HepG2 (cell line): Measurements from ENCODE around the gene SKI. TPM values are rescaled to one million over a fixed set of nuclear protein-coding genes. Genes with fewer than 3 reads are reported as not detected.
A peak's percentile ranks its signal among the peaks of the same experiment; 100 is the strongest.

Experiments used
- ATAC-seq: fragments of 200-7000 bp; cut with Tn5 transposase; 3 replicates; pipeline ENCODE4 v1.9.1; 2020; ENCODE audit warnings: mild to moderate bottlenecking, moderate library complexity
- BruUV-seq: library from RNA; stranded (reverse); fragments of 400-500 nt; replicated peaks from 2 replicates; lab custom pipeline; 2021; lab: Mats Ljungman, UMichigan
- CTCF ChIA-PET: fragments of 300-600 bp; formaldehyde crosslinking; extraction: SDS; loops from one replicate; lab custom pipeline; 2021; ENCODE audit warnings: low total read pairs, inconsistent platforms, low intra/inter-chr PET ratio; lab: Yijun Ruan, JAX
- POLR2A ChIA-PET: fragments of 350-600 bp; sonication (Branson Sonifier 250); formaldehyde crosslinking; loops from one replicate; lab custom pipeline; 2020; ENCODE audit warnings: antibody characterized with exemption, inconsistent platforms; lab: Yijun Ruan, JAX
- DNase-seq: peaks from one replicate; pipeline ENCODE4 v3.0.0-alpha.2; 2015; ENCODE audit warnings: low spot score
- FAIRE-seq: peaks from 3 replicates; lab custom pipeline; 2011; peaks lifted over from hg19 to GRCh38; lab: Jason Lieb, UNC
- H2AFZ ChIP-seq: one replicate; pipeline ENCODE4 v1.6.1; 2011; ENCODE audit warnings: low read length, inconsistent platforms
- H3K27ac ChIP-seq: fragments of 300-600 bp; 3 replicates; pipeline ENCODE4 v1.8.0; 2011; ENCODE audit warnings: mixed run types, mild to moderate bottlenecking, mixed read lengths, low read length, inconsistent platforms; ENCODE audit not compliant: insufficient read depth; ENCODE audit errors: extremely low read length
- H3K27me3 ChIP-seq, 2 experiments: fragments of 200-600 bp in 1 of 2; 2 replicates in 1 of 2; 3 replicates in 1 of 2; pipeline versions ENCODE4 v1.6.0 to v1.8.0; 2011; ENCODE audit warnings: low read length in 2 of 2, mild to moderate bottlenecking in 2 of 2, moderate library complexity in 2 of 2, inconsistent platforms in 1 of 2; ENCODE audit not compliant: insufficient read depth in 2 of 2, control insufficient read depth in 1 of 2
- H3K36me3 ChIP-seq, 2 experiments: fragments of 200-600 bp in 1 of 2; replicated peaks in 1 of 2; 2 replicates in 1 of 2; 3 replicates in 1 of 2; pipeline versions ENCODE4 v1.5.1 to v1.8.0; 2011; ENCODE audit warnings: low read length in 2 of 2, inconsistent platforms in 1 of 2; ENCODE audit not compliant: insufficient read depth in 2 of 2, control insufficient read depth in 1 of 2
- H3K4me1 ChIP-seq: 2 replicates; pipeline ENCODE4 v1.5.1; 2012; ENCODE audit warnings: low read length, inconsistent platforms; ENCODE audit not compliant: insufficient read depth
- H3K4me2 ChIP-seq: 2 replicates; pipeline ENCODE4 v1.6.0; 2011; ENCODE audit warnings: low read depth, low read length, inconsistent platforms
- H3K4me3 ChIP-seq, 3 experiments: fragments of 200-600 bp in 1 of 3; sonication (generic), shearing (Covaris generic) in 1 of 3; replicated peaks in 1 of 3; 2 replicates each; pipeline ENCODE4 v1.5.1; 2011 to 2016; ENCODE audit warnings: low read length in 3 of 3, inconsistent platforms in 2 of 3, low read depth in 2 of 3, mild to moderate bottlenecking in 2 of 3, control low read depth in 1 of 3, mixed read lengths in 1 of 3; ENCODE audit not compliant: insufficient read depth in 1 of 3
- H3K79me2 ChIP-seq: one replicate; pipeline ENCODE4 v1.6.1; 2011; ENCODE audit warnings: low read length, inconsistent platforms; ENCODE audit not compliant: insufficient read depth
- H3K9ac ChIP-seq: 2 replicates; pipeline ENCODE4 v1.6.0; 2011; ENCODE audit warnings: mild to moderate bottlenecking, low read depth, low read length, inconsistent platforms; ENCODE audit not compliant: insufficient read depth
- H3K9me3 ChIP-seq: 2 replicates; pipeline ENCODE4 v1.5.1; 2012; ENCODE audit warnings: mild to moderate bottlenecking, low read length
- H4K20me1 ChIP-seq: 2 replicates; pipeline ENCODE4 v1.6.0; 2011; ENCODE audit warnings: inconsistent platforms, mild to moderate bottlenecking, low read length, moderate library complexity; ENCODE audit not compliant: insufficient read depth
- AGO2 ChIP-seq: fragments of 200-400 bp; formaldehyde crosslinking; optimal IDR thresholded peaks from 2 replicates; pipeline ENCODE3; 2017; ENCODE audit warnings: mild to moderate bottlenecking, low read depth, low read length, moderate library complexity
- CC2D1A ChIP-seq: sonication (generic); formaldehyde crosslinking; IDR thresholded peaks from 2 replicates; pipeline ENCODE4 v1.8.1; 2023; ENCODE audit warnings: mild to moderate bottlenecking, missing genetic modification reagents
- CTCF ChIP-seq: sonication (generic); formaldehyde crosslinking; IDR thresholded peaks from 2 replicates; pipeline ENCODE4 v1.5.0; 2020; ENCODE audit warnings: mild to moderate bottlenecking, missing genetic modification reagents, moderate library complexity
- FOXA1 ChIP-seq, 2 experiments: fragments of 450-650 bp in 1 of 2; sonication (generic) in 1 of 2; formaldehyde crosslinking in 1 of 2; IDR thresholded peaks; 2 replicates each; pipeline versions ENCODE4 v1.4.0 to v1.6.1; 2016 to 2020; ENCODE audit warnings: missing genetic modification reagents in 1 of 2
- FOXK1 ChIP-seq: sonication (generic); formaldehyde crosslinking; IDR thresholded peaks from 2 replicates; pipeline ENCODE4 v1.4.0; 2020; ENCODE audit warnings: low read depth, missing genetic modification reagents, borderline replicate concordance
- IRX3 ChIP-seq: sonication (generic); formaldehyde crosslinking; IDR thresholded peaks from 2 replicates; pipeline ENCODE4 v1.8.1; 2023; ENCODE audit warnings: mild to moderate bottlenecking, low read depth, missing genetic modification reagents, borderline replicate concordance
- MBD4 ChIP-seq: IDR thresholded peaks from 2 replicates; pipeline ENCODE4 v1.6.1; 2012; ENCODE audit warnings: low read length, inconsistent platforms, borderline replicate concordance
- STAG1 ChIP-seq: sonication (generic); formaldehyde crosslinking; IDR thresholded peaks from 2 replicates; pipeline ENCODE4 v1.4.0; 2020; ENCODE audit warnings: missing genetic modification reagents
- THAP11 ChIP-seq: IDR thresholded peaks from 2 replicates; pipeline ENCODE4 v1.6.1; 2016; ENCODE audit warnings: missing biosample characterization, missing genetic modification reagents
- ZBTB8A ChIP-seq: sonication (generic); formaldehyde crosslinking; IDR thresholded peaks from 2 replicates; pipeline ENCODE4 v1.4.0; 2020; ENCODE audit warnings: mild to moderate bottlenecking, low read depth, missing genetic modification reagents, borderline replicate concordance
- ZFP41 ChIP-seq: sonication (generic); formaldehyde crosslinking; IDR thresholded peaks from 2 replicates; pipeline ENCODE4 v1.4.0; 2020; ENCODE audit warnings: mild to moderate bottlenecking, missing genetic modification reagents, borderline replicate concordance
- ZIK1 ChIP-seq: sonication (generic); formaldehyde crosslinking; IDR thresholded peaks from 2 replicates; pipeline ENCODE4 v1.5.0; 2020; ENCODE audit warnings: mild to moderate bottlenecking, low read depth, missing genetic modification reagents, borderline replicate concordance
- ZMAT3 ChIP-seq: sonication (generic); formaldehyde crosslinking; conservative IDR thresholded peaks from 2 replicates; pipeline ENCODE4 v1.7.0; 2021; ENCODE audit warnings: missing genetic modification reagents
- ZNF550 ChIP-seq: sonication (generic); formaldehyde crosslinking; IDR thresholded peaks from 2 replicates; pipeline ENCODE4 v1.4.0; 2020; ENCODE audit warnings: mild to moderate bottlenecking, missing genetic modification reagents, borderline replicate concordance
- ZNF792 ChIP-seq: IDR thresholded peaks from 2 replicates; pipeline ENCODE4 v1.6.1; 2016
- ZNF850 ChIP-seq: sonication (generic); formaldehyde crosslinking; conservative IDR thresholded peaks from 2 replicates; pipeline ENCODE4 v1.9.0; 2021; ENCODE audit warnings: mild to moderate bottlenecking, missing genetic modification reagents
- ZSCAN12 ChIP-seq: sonication (generic); formaldehyde crosslinking; IDR thresholded peaks from 2 replicates; pipeline ENCODE4 v1.9.0; 2021; ENCODE audit warnings: mild to moderate bottlenecking, missing genetic modification reagents
- WGBS: methylation state at CpG from one replicate; pipeline ENCODE4 v1.1.6; 2017; ENCODE audit warnings: low lambda C conversion rate; 5-methylcytosine and 5-hydroxymethylcytosine counted together
- in situ Hi-C: cut with HindIII; loops from 2 replicates; pipeline ENCODE4 v1.10.0; 2017; ENCODE audit warnings: low pct_unique_long_range_greater_than_20kb; ENCODE audit not compliant: extremely low pct_ligation_motif_present
- intact Hi-C: fragments of 100-400 bp; cut with micrococcal nuclease; formaldehyde crosslinking; loops from one replicate; pipeline ENCODE4 v1.10.0; 2022; ENCODE audit not compliant: unreplicated experiment
- polyA plus RNA-seq, 8 experiments: library from polyadenylated mRNA; depleted of rRNA in 3 of 8; stranded (reverse) in 7 of 8; unstranded in 1 of 8; fragments of >200 nt; fragmentation: Illumina TruSeq in 4 of 8; extraction: Trizol in 4 of 8; gene quantifications; 2 replicates each; pipeline versions ENCODE4 v1.2.1 to v1.2.3, GENCODE V29; 2011 to 2016; ENCODE audit warnings: low read depth in 4 of 8, missing spikeins in 1 of 8, mixed read lengths in 1 of 8; ENCODE audit not compliant: insufficient read depth in 1 of 8
- total RNA-seq, 5 experiments: library from RNA; depleted of rRNA; stranded (reverse); fragments of >200 nt; fragmentation: Illumina TruSeq; extraction: Trizol; gene quantifications; 2 replicates each; pipeline ENCODE4 v1.2.3, GENCODE V29; 2016; ENCODE audit warnings: low read depth in 1 of 5

Gene SKI
- total and polyA plus RNA-seq, 2 of the 13 experiments (the other 11 are each of a cell fraction or from before 2014, with no cell fraction given) = 4.7 to 6.9 TPM

- H3K4me3 ChIP-seq = no peak overlapping the region
- no peak overlapping the region for H3K4me2 ChIP-seq
- no peak overlapping the region for H2AFZ ChIP-seq
- in situ Hi-C loops (no loop called here), intact Hi-C loops (no loop called here)
- BruUV-seq = no TSS peak
- no peak for FAIRE-seq
- H3K9ac ChIP-seq = no peak overlapping the region
- peaks cover 79% of the 10 kb centered on the region for H4K20me1 ChIP-seq
- 89% methylated on average over 16 of the region's 29 CpGs for WGBS
- CTCF ChIA-PET = no interaction called here
- H3K27me3 ChIP-seq = no peaks in the 10 kb centered on the region
- peaks cover 69% of the 10 kb centered on the region for H3K4me1 ChIP-seq
- no peak for TF ChIP-seq ZBTB8A (CRISPR knock-in tag)
- TF ChIP-seq ZNF792 (CRISPR knock-in tag) = no peak
- TF ChIP-seq THAP11 (CRISPR knock-in tag) = no peak
- no peak for TF ChIP-seq FOXA1 (IDR thresholded peaks at IDR 0.05)
- no peak for TF ChIP-seq FOXA1 (CRISPR knock-in tag; IDR thresholded peaks at IDR 0.05)
- peak; percentile 79 for TF ChIP-seq AGO2
- TF ChIP-seq ZFP41 = no peak
- TF ChIP-seq IRX3 = no peak
- peaks cover 3 to 14% of the 10 kb centered on the region in 2 experiments; a peak in 4 of 5 replicates for H3K36me3 ChIP-seq
- POLR2A ChIA-PET = no interaction called here
- DNase-seq = no peak
- no peaks in the 10 kb centered on the region for H3K9me3 ChIP-seq
- no peak for ATAC-seq
- H3K27ac ChIP-seq = no peak overlapping the region
- peaks cover 93% of the 10 kb centered on the region for H3K79me2 ChIP-seq
Measured at GRCh38 chr1:2273401-2274090, 45.4 kb downstream of the SKI start.

- peaks cover 69% of the 10 kb centered on the region for H3K4me1 ChIP-seq
- peaks cover 92% of the 10 kb centered on the region for H3K79me2 ChIP-seq
- intact Hi-C loops (no loop called here), in situ Hi-C loops (no loop called here)
- no peak for ATAC-seq
- peaks cover 73% of the 10 kb centered on the region for H4K20me1 ChIP-seq
- H3K9ac ChIP-seq = no peak overlapping the region
- no TSS peak for BruUV-seq
- H3K4me3 ChIP-seq = no peak overlapping the region
- ChIA-PET CTCF (no interaction called here), POLR2A (no interaction called here)
- DNase-seq = no peak
- H2AFZ ChIP-seq = no peak overlapping the region
- H3K27me3 ChIP-seq = no peaks in the 10 kb centered on the region
- no peaks in the 10 kb centered on the region for H3K9me3 ChIP-seq
- no peak overlapping the region for H3K4me2 ChIP-seq
- FAIRE-seq = no peak
- H3K27ac ChIP-seq = no peak overlapping the region
- H3K36me3 ChIP-seq = peaks cover 3 to 14% of the 10 kb centered on the region in 2 experiments; a peak in 3 of 5 replicates
- WGBS = 93% methylated on average over 15 of the region's 24 CpGs
- TF ChIP-seq ZMAT3 (no peak), MBD4 (no peak), ZNF550 (CRISPR knock-in tag) (no peak), ZNF792 (CRISPR knock-in tag) (no peak), CTCF (CRISPR knock-in tag) (peak; percentile 33; the same call in 1 of the 2 replicates), CC2D1A (no peak), ZSCAN12 (CRISPR knock-in tag) (no peak), ZIK1 (no peak), STAG1 (CRISPR knock-in tag) (peak; percentile 36), FOXK1 (no peak), ZNF850 (CRISPR knock-in tag) (no peak)
Measured at GRCh38 chr1:2274231-2274928, 46.3 kb downstream of the SKI start.
